ENCODE measurements around the gene MLXIPL.
"Not testable (repeated sequence)": the region's sequence is repeated elsewhere in the genome, so short reads cannot be mapped to it uniquely, and the experiment has no call there.

MLXIPL gene

GRCh38 chr7:73618538-73618937 is 5.8 kb downstream of the MLXIPL start:
- TF ChIP-seq CTCF (IDR thresholded peaks at IDR 0.05; ENCODE audit: low read depth, low read length): no peak
- DNase-seq: peak; percentile 91
- Histone ChIP-seq H3K4me3 (ENCODE audit: low read depth, low read length) (no peak overlapping the region), H3K36me3 (peaks cover 38% of the 10 kb centered on the region), H3K27me3 (ENCODE audit: insufficient read depth, low read depth, severe bottlenecking) (no peaks in the 10 kb centered on the region), H3K27ac (peak overlapping the region; percentile 87), H3K9me3 (ENCODE audit: severe bottlenecking) (no peaks in the 10 kb centered on the region)

- H3K27ac ChIP-seq: peak overlapping the region; percentile 87
These were observed 6.8 kb downstream of the MLXIPL start for GRCh38 chr7:73617520-73617919.

GRCh38 chr7:73615886-73616285 is 8.4 kb downstream of the MLXIPL start:
- Histone ChIP-seq H3K9me3 (ENCODE audit: severe bottlenecking) (no peaks in the 10 kb centered on the region), H3K27me3 (ENCODE audit: insufficient read depth, low read depth, severe bottlenecking) (no peaks in the 10 kb centered on the region), H3K36me3 (peaks cover 46% of the 10 kb centered on the region), H3K27ac (peak overlapping the region; percentile 18; the same call in 1 of the 2 replicates), H3K4me3 (ENCODE audit: low read depth, low read length) (no peak overlapping the region)
- TF ChIP-seq CTCF (IDR thresholded peaks at IDR 0.05; ENCODE audit: low read depth, low read length): peak; percentile 58
- peak; percentile 80 for DNase-seq

More at GRCh38 chr7:73617520-73617919, 6.8 kb downstream of the MLXIPL start:
- not testable (repeated sequence) for H3K27me3 ChIP-seq (ENCODE audit: insufficient read depth, low read depth, severe bottlenecking); H3K4me3 ChIP-seq (ENCODE audit: low read depth, low read length); DNase-seq; H3K9me3 ChIP-seq (ENCODE audit: severe bottlenecking)
- peaks cover 46% of the 10 kb centered on the region for H3K36me3 ChIP-seq

- H3K27ac ChIP-seq; H3K9me3 ChIP-seq (ENCODE audit: severe bottlenecking); H3K27me3 ChIP-seq (ENCODE audit: insufficient read depth, low read depth, severe bottlenecking); H3K4me3 ChIP-seq (ENCODE audit: low read depth, low read length); DNase-seq: not testable (repeated sequence)
- H3K36me3 ChIP-seq: peaks cover 44% of the 10 kb centered on the region
These were observed 9.4 kb downstream of the MLXIPL start for GRCh38 chr7:73614937-73615336.

GRCh38 chr7:73613954-73614735 is 10.2 kb downstream of the MLXIPL start:
- TF ChIP-seq CTCF (IDR thresholded peaks at IDR 0.05; ENCODE audit: low read depth, low read length): no peak
- Histone ChIP-seq H3K36me3 (peaks cover 47% of the 10 kb centered on the region), H3K27ac (no peak overlapping the region)

GRCh38 chr7:73612598-73613269 is 11.6 kb downstream of the MLXIPL start:
- Histone ChIP-seq H3K36me3 (peaks cover 43% of the 10 kb centered on the region), H3K4me3 (ENCODE audit: low read depth, low read length) (no peak overlapping the region), H3K9me3 (ENCODE audit: severe bottlenecking) (no peaks in the 10 kb centered on the region), H3K27me3 (ENCODE audit: insufficient read depth, low read depth, severe bottlenecking) (no peaks in the 10 kb centered on the region), H3K27ac (no peak overlapping the region)
- peak; percentile 56 for TF ChIP-seq CTCF (IDR thresholded peaks at IDR 0.05; ENCODE audit: low read depth, low read length)
- DNase-seq: no peak

More at GRCh38 chr7:73613954-73614735, 10.2 kb downstream of the MLXIPL start:
- Histone ChIP-seq H3K4me3 (ENCODE audit: low read depth, low read length) (no peak overlapping the region), H3K9me3 (ENCODE audit: severe bottlenecking) (no peaks in the 10 kb centered on the region), H3K27me3 (ENCODE audit: insufficient read depth, low read depth, severe bottlenecking) (no peaks in the 10 kb centered on the region)
- DNase-seq: no peak

Measured in WERI-Rb-1 (cell line).